Retinal pigment epithelial cell (primary cell): ENCODE measurements around the gene HNRNPH3.
A peak's percentile ranks its signal among the peaks of the same experiment; 100 is the strongest.
"Not testable (repeated sequence)": the region's sequence is repeated elsewhere in the genome, so short reads cannot be mapped to it uniquely, and the experiment has no call there.

ENCODE experiments used
- DNase-seq: peaks from one replicate; pipeline ENCODE4 v3.0.0-alpha.2; 2010; ENCODE audit warnings: low read depth
- H3K4me3 ChIP-seq: 2 replicates; pipeline ENCODE4 v1.5.1; 2011; ENCODE audit warnings: mild to moderate bottlenecking, low read length, control low read depth, moderate library complexity
- TF ChIP-seq, protein P1 (sequence below): conservative IDR thresholded peaks from 2 replicates; pipeline ENCODE4 v1.5.1; 2011; ENCODE audit warnings: low read depth, low read length, control low read depth, inconsistent platforms

Gene HNRNPH3

DNA sequence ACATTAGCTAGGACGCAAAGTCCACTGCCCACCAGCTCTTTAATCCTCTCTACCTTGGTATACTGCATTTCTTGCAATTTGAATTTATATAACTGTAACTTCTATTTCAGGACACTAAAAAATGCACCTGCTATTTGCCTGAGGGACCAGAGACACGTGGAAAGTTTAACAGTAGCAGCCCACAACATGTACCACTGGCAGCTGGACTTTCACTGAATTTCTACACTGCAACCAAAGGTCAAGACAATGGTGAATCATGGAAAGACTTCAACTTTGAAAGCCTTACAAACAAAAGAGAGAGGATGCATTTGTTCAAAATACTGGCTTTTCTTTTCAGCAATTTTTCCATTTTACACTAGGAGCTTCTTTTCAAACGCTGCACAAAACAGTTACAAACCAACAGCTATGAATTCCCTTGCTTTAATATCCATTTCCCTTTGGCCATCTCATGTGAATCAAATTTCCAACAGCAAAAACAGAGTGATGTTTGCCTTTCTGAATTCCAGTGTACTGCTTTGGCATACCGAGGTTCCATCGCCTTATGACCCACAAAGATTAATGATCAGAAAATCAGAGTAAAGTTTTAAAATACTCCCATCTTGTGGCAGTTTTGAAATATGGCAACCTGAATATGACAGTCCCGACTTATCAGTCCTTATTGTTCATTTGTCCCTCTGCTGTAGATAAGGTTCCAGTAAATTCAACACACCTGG lies 29.9 kb upstream of the HNRNPH3 start:
- DNase-seq, result peak; percentile 29
- TF ChIP-seq, protein P1, sequence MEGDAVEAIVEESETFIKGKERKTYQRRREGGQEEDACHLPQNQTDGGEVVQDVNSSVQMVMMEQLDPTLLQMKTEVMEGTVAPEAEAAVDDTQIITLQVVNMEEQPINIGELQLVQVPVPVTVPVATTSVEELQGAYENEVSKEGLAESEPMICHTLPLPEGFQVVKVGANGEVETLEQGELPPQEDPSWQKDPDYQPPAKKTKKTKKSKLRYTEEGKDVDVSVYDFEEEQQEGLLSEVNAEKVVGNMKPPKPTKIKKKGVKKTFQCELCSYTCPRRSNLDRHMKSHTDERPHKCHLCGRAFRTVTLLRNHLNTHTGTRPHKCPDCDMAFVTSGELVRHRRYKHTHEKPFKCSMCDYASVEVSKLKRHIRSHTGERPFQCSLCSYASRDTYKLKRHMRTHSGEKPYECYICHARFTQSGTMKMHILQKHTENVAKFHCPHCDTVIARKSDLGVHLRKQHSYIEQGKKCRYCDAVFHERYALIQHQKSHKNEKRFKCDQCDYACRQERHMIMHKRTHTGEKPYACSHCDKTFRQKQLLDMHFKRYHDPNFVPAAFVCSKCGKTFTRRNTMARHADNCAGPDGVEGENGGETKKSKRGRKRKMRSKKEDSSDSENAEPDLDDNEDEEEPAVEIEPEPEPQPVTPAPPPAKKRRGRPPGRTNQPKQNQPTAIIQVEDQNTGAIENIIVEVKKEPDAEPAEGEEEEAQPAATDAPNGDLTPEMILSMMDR, result peak; percentile 49
- H3K4me3 ChIP-seq, result no peak overlapping the region

DNA sequence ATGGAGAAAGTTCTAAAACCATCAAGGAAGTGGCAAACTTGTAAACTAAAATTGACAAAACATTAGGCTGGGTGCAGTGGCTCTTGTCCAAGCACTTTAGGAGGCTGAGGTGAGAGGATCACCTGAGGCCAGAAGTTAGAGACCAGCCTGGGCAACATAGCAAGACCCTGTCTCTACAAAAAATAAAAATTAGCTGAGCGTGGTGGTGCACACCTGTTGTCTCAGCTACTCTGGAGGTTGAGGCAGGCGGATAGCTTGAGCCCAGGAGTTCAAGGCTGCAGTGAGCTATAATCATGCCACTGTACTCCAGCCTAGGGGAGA lies 29.4 kb upstream of the HNRNPH3 start:
- TF ChIP-seq, protein P1, result no peak
- H3K4me3 ChIP-seq, result no peak overlapping the region
- no peak for DNase-seq

GRCh38 chr10:68302871-68303270 lies 29.0 kb upstream of the HNRNPH3 start:
- H3K4me3 ChIP-seq, result no peak overlapping the region
- DNase-seq, result no peak
- TF ChIP-seq, protein P1, result no peak

GRCh38 chr10:68303849-68304412 lies 27.9 kb upstream of the HNRNPH3 start:
- TF ChIP-seq, protein P1, result no peak
- DNase-seq, result no peak
- no peak overlapping the region for H3K4me3 ChIP-seq

DNA sequence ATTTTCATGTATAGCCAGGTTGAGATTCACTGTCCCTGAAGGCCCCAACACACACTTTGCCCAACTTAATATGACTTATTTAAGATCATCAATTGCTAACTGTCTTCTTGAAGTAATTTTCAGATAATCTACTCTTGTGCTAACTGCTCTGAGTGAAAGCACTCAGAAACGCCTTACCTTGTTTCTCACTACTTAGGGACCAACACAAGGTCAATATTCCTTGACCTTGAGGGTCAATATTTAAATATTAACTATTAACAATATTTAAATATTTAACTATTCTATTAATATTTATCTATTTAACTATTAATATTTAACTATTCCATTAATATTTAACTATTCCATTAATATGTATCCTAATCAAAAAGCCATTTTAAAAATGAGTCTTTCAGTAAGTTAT lies 26.0 kb upstream of the HNRNPH3 start:
- DNase-seq, result no peak
- no peak overlapping the region for H3K4me3 ChIP-seq
- TF ChIP-seq, protein P1, result no peak

GRCh38 chr10:68310531-68310930 lies 21.3 kb upstream of the HNRNPH3 start:
- TF ChIP-seq, protein P1, result no peak
- no peak for DNase-seq
- H3K4me3 ChIP-seq, result no peak overlapping the region

DNA sequence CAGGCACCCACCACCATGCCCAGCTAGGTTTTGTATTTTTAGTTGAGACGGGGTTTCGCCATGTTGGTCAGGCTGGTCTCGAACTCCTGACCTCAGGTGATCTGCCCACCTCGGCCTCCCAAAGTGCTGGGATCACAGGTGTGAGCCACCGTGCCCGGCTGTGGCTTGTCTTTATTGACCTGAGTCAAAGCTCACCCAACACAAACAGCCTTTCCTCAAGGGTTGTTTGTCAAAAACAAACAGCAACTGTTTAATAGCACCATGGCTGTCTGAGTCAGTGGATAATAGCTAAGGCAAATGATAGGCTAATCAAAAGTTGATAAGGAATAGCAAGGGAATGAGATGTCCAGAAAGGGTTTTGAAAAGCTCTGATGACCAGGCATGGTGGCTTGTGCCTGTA lies 16.9 kb upstream of the HNRNPH3 start:
- H3K4me3 ChIP-seq, DNase-seq: not testable (repeated sequence)

DNA sequence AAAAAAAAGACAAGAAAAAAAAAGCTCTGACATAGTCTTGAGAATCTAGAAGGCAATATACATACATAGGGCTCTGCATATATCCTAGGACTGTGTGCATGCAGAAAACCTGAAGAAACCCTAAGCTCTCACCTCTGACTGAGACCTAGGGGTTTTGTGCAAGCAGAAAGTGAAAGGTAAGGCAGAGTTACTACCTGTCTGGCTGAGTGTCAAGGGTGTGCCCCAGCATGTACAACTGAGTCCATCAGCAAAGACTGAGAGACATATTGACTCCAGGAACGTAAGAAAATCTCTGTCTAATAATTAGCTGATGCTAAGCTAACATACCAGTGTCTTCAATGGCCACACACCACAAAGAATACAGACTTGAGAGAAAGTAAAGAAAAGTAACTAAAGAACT lies 16.3 kb upstream of the HNRNPH3 start:
- DNase-seq, result no peak
- TF ChIP-seq, protein P1, result no peak
- H3K4me3 ChIP-seq, result no peak overlapping the region
